BE2C (cell line): ENCODE results near the gene JAML.
A peak's percentile ranks its signal among the peaks of the same experiment; 100 is the strongest.

Experiments
- DNase-seq: peaks from one replicate; pipeline ENCODE4 v3.0.0-alpha.2; 2020
- H3K27me3 ChIP-seq: fragments of 250-450 bp; sonication (Bioruptor Pico); 2 replicates; pipeline ENCODE4 v1.5.1; 2020; ENCODE audit warnings: mild to moderate bottlenecking
- H3K36me3 ChIP-seq: fragments of 250-450 bp; sonication (Bioruptor Pico); 2 replicates; pipeline ENCODE4 v1.5.1; 2020; ENCODE audit warnings: mild to moderate bottlenecking
- H3K4me1 ChIP-seq: fragments of 250-450 bp; sonication (Bioruptor Pico); 2 replicates; pipeline ENCODE4 v1.5.1; 2020
- H3K4me3 ChIP-seq: 2 replicates; pipeline ENCODE4 v1.5.1; 2011; ENCODE audit warnings: low read depth, low read length
- H3K9me3 ChIP-seq: fragments of 250-450 bp; sonication (Bioruptor Pico); 2 replicates; pipeline ENCODE4 v1.5.1; 2020
- CTCF ChIP-seq: IDR thresholded peaks from 2 replicates; pipeline ENCODE4 v1.5.1; 2012; ENCODE audit warnings: mild to moderate bottlenecking, low read depth, low read length

JAML gene

GRCh38 chr11:118149493-118149892 is 75.3 kb downstream of the JAML start:
- Histone ChIP-seq H3K36me3 (no peaks in the 10 kb centered on the region), H3K9me3 (no peaks in the 10 kb centered on the region), H3K4me3 (no peak overlapping the region), H3K27me3 (peaks cover 36% of the 10 kb centered on the region), H3K4me1 (no peaks in the 10 kb centered on the region)
- DNase-seq, result no peak
- no peak for TF ChIP-seq CTCF

GRCh38 chr11:118148856-118149255 is 76.0 kb downstream of the JAML start:
- no peak overlapping the region for H3K4me3 ChIP-seq
- H3K9me3 ChIP-seq, result no peaks in the 10 kb centered on the region
- peaks cover 36% of the 10 kb centered on the region for H3K27me3 ChIP-seq
- H3K36me3 ChIP-seq, result no peaks in the 10 kb centered on the region
- no peaks in the 10 kb centered on the region for H3K4me1 ChIP-seq
- no peak for TF ChIP-seq CTCF
- DNase-seq, result no peak

- Histone ChIP-seq H3K9me3 (no peaks in the 10 kb centered on the region), H3K4me1 (no peaks in the 10 kb centered on the region), H3K36me3 (no peaks in the 10 kb centered on the region), H3K4me3 (no peak overlapping the region), H3K27me3 (peaks cover 38% of the 10 kb centered on the region)
- no peak for DNase-seq
- no peak for TF ChIP-seq CTCF
These were observed 76.6 kb downstream of the JAML start for GRCh38 chr11:118148240-118148639.

GRCh38 chr11:118147502-118147901 is 77.3 kb downstream of the JAML start:
- TF ChIP-seq CTCF, result no peak
- H3K4me3 ChIP-seq, result no peak overlapping the region
- DNase-seq, result no peak
- no peaks in the 10 kb centered on the region for H3K36me3 ChIP-seq
- H3K27me3 ChIP-seq, result peaks cover 38% of the 10 kb centered on the region
- no peaks in the 10 kb centered on the region for H3K4me1 ChIP-seq
- H3K9me3 ChIP-seq, result no peaks in the 10 kb centered on the region

GRCh38 chr11:118146554-118146953 is 78.3 kb downstream of the JAML start:
- H3K4me3 ChIP-seq, result no peak overlapping the region
- DNase-seq, result no peak
- H3K9me3 ChIP-seq, result no peaks in the 10 kb centered on the region
- H3K4me1 ChIP-seq, result no peaks in the 10 kb centered on the region
- no peaks in the 10 kb centered on the region for H3K36me3 ChIP-seq
- TF ChIP-seq CTCF, result no peak
- H3K27me3 ChIP-seq, result peaks cover 34% of the 10 kb centered on the region

GRCh38 chr11:118145285-118146227 is 79.3 kb downstream of the JAML start:
- no peaks in the 10 kb centered on the region for H3K4me1 ChIP-seq
- peak; percentile 89 for TF ChIP-seq CTCF
- H3K36me3 ChIP-seq, result no peaks in the 10 kb centered on the region
- H3K4me3 ChIP-seq, result peak overlapping the region; percentile 62
- H3K27me3 ChIP-seq, result peaks cover 38% of the 10 kb centered on the region
- peak; percentile 86 for DNase-seq
- H3K9me3 ChIP-seq, result no peaks in the 10 kb centered on the region
